Tibial nerve (tissue), 4 donors: Measurements from ENCODE around the gene ABCG1. TPM values are rescaled to one million over a fixed set of nuclear protein-coding genes. Genes with fewer than 3 reads are reported as not detected.

Experiments used
- DNase-seq, 2 donors: peaks; one replicate each; pipeline ENCODE4 v3.0.0-alpha.2; 2019; ENCODE audit warnings: low spot score in 2 of 2
- H3K27ac ChIP-seq, 4 donors: fragments of 200-600 bp; sonication (generic) in 3 of 4; one replicate each; pipeline ENCODE4 v1.5.1; 2017 to 2019; ENCODE audit warnings: mild to moderate bottlenecking in 1 of 4
- H3K27me3 ChIP-seq, 2 donors: fragments of 200-600 bp; sonication (generic) in 1 of 2; one replicate each; pipeline versions ENCODE4 v1.5.1 to v1.6.0; 2017 to 2019
- H3K36me3 ChIP-seq, 3 donors: fragments of 200-600 bp; sonication (generic); one replicate each; pipeline ENCODE4 v1.5.1; 2018 to 2019
- H3K4me1 ChIP-seq, 4 donors: fragments of 200-600 bp; sonication (generic) in 3 of 4; one replicate each; pipeline ENCODE4 v1.5.1; 2017 to 2019
- H3K4me3 ChIP-seq, 4 donors: fragments of 200-600 bp; sonication (generic) in 3 of 4; one replicate each; pipeline ENCODE4 v1.5.1; 2017 to 2019; ENCODE audit warnings: mild to moderate bottlenecking in 1 of 4, moderate library complexity in 1 of 4
- H3K9me3 ChIP-seq, 4 donors: fragments of 200-600 bp; sonication (generic) in 3 of 4; one replicate each; pipeline ENCODE4 v1.5.1; 2017 to 2019
- EP300 ChIP-seq, 2 donors: sonication (generic); formaldehyde crosslinking; IDR thresholded peaks; one replicate each; pipeline ENCODE4 v1.6.1; 2017; ENCODE audit warnings: antibody characterized with exemption in 2 of 2, mild to moderate bottlenecking in 1 of 2
- POLR2A ChIP-seq, 2 donors: fragments of 450-650 bp; IDR thresholded peaks; one replicate each; pipeline ENCODE4 v1.6.1; 2017; ENCODE audit warnings: antibody characterized with exemption in 2 of 2, mild to moderate bottlenecking in 2 of 2, moderate library complexity in 2 of 2
- WGBS, 2 donors: methylation state at CpG; one replicate each; pipeline ENCODE4 v1.1.5; 2018; 5-methylcytosine and 5-hydroxymethylcytosine counted together
- total RNA-seq, 4 donors: library from RNA; depleted of rRNA; stranded (reverse); fragments of >200 nt; gene quantifications; one replicate each; pipeline ENCODE4 v1.1.0, GENCODE V29; 2016
- TF ChIP-seq, protein P1 (sequence below), 5 experiments: fragments of 200-600 bp in 3 of 5; fragments of 450-650 bp in 2 of 5; sonication (generic) in 3 of 5; IDR thresholded peaks; one replicate each; pipeline ENCODE4 v1.5.1; 2016 to 2019; ENCODE audit warnings: antibody characterized with exemption in 5 of 5, mild to moderate bottlenecking in 3 of 5, moderate library complexity in 2 of 5

ABCG1 gene
- total RNA-seq, 4 donors from 2014 or later = 10.5 to 32.8 (median 18.6) TPM

DNA sequence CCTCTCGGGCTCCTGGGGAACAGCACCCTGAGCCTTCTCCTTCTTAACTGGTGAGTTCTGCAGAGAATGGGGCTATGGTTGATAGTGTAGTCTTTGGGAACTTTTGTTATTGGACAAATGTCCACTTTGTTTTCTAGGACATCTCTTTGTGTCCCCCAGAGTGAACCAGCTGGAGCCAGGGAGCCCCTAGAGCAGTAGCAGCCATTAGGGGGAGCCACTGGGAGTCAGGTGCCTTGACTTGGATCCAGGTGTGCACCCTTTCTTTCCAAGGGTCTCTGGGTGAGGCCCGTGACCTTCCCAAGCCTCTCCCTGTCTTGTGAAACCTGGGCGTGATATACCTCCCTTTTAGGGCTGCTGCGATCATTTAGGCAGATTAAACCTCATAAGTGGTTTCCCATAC is 36.9 kb downstream of the ABCG1 start:
- WGBS, 2 donors = 98 to 100% methylated on average over 4 of the region's 4 CpGs
- Histone ChIP-seq H3K36me3 (no peaks in the 10 kb centered on the region), H3K4me3 (no peak overlapping the region), H3K27ac (no peak overlapping the region), H3K9me3 (no peaks in the 10 kb centered on the region), H3K4me1 (peaks cover 0 to 25% (median 2%) of the 10 kb centered on the region in 4 donors), H3K27me3 (no peaks in the 10 kb centered on the region)
- no peak for DNase-seq
- TF ChIP-seq, protein P1, sequence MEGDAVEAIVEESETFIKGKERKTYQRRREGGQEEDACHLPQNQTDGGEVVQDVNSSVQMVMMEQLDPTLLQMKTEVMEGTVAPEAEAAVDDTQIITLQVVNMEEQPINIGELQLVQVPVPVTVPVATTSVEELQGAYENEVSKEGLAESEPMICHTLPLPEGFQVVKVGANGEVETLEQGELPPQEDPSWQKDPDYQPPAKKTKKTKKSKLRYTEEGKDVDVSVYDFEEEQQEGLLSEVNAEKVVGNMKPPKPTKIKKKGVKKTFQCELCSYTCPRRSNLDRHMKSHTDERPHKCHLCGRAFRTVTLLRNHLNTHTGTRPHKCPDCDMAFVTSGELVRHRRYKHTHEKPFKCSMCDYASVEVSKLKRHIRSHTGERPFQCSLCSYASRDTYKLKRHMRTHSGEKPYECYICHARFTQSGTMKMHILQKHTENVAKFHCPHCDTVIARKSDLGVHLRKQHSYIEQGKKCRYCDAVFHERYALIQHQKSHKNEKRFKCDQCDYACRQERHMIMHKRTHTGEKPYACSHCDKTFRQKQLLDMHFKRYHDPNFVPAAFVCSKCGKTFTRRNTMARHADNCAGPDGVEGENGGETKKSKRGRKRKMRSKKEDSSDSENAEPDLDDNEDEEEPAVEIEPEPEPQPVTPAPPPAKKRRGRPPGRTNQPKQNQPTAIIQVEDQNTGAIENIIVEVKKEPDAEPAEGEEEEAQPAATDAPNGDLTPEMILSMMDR (IDR thresholded peaks at IDR 0.05) = no peak
- TF ChIP-seq POLR2A (IDR thresholded peaks at IDR 0.05) (no peak), EP300 (IDR thresholded peaks at IDR 0.05) (no peak)

DNA sequence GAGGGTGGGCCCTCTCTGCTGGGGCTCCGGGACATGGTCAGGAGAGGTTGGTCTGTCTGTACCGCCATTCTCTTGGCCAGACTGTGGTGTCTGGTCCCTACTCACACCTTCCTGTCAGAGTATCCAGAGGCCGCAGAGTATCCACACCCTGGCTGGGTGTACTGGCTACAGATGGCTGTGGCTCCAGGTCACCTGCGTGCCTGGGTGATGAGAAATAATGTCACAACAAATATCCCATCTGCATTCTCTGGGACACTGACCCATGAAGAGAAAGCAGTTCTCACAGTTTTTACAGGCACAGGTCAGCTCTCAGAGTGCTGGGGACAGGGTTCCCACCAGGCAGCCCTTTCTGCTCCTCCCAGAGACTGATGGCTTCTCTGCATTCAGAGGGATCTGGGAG is 37.4 kb downstream of the ABCG1 start:
- TF ChIP-seq POLR2A (IDR thresholded peaks at IDR 0.05) (no peak), EP300 (IDR thresholded peaks at IDR 0.05) (no peak)
- 97 to 100% methylated on average over 4 of the region's 4 CpGs for WGBS, 2 donors

DNA sequence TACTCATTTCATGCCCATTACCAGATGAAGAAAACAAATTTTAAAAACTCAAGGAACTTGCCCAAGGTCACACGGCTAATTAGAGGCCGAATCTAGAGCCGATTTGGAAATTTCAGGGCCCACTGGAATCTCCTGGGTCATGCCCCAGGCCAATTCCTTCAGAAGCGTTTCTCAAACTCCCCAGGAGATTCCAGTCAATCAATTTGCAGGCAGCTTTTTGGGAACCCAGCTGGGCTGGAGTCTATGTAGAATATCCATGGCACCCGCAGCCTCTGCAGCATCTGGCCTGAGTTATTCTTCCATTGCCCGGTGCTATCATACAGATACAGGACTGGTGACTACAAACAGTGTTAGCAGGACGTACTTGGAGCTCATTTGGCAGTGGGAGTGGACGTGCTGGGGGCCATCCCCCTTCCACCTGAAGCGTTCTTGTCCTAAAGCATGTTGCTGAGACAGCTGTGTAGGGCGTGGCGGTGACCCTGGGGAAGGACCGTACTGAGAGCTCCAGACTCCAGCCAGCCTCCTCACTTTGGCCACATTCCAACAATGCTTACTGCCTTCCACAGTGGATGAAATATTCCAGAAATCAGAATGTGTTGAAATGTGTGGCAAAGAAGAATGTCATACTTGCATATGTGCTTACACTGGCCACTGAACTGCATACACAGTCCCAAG is 38.3 kb downstream of the ABCG1 start:
- Histone ChIP-seq H3K4me1 (peaks cover 0 to 37% (median 2%) of the 10 kb centered on the region in 4 donors), H3K27ac (no peak overlapping the region), H3K9me3 (no peaks in the 10 kb centered on the region), H3K36me3 (no peaks in the 10 kb centered on the region), H3K27me3 (no peaks in the 10 kb centered on the region), H3K4me3 (no peak overlapping the region)
- 45 to 48% methylated on average over 9 to 12 of the region's 12 CpGs for WGBS, 2 donors
- TF ChIP-seq, protein P1 (IDR thresholded peaks at IDR 0.05) = no peak
- TF ChIP-seq POLR2A (IDR thresholded peaks at IDR 0.05) (no peak), EP300 (IDR thresholded peaks at IDR 0.05) (no peak)
- no peak for DNase-seq

More for the DNA sequence above, 37.4 kb downstream of the ABCG1 start:
- H3K4me3 ChIP-seq = no peak overlapping the region
- H3K27me3 ChIP-seq = no peaks in the 10 kb centered on the region
- H3K9me3 ChIP-seq = no peaks in the 10 kb centered on the region
- H3K36me3 ChIP-seq = no peaks in the 10 kb centered on the region
- no peak overlapping the region for H3K27ac ChIP-seq
- H3K4me1 ChIP-seq = peaks cover 0 to 28% (median 2%) of the 10 kb centered on the region in 4 donors
- DNase-seq = no peak

DNA sequence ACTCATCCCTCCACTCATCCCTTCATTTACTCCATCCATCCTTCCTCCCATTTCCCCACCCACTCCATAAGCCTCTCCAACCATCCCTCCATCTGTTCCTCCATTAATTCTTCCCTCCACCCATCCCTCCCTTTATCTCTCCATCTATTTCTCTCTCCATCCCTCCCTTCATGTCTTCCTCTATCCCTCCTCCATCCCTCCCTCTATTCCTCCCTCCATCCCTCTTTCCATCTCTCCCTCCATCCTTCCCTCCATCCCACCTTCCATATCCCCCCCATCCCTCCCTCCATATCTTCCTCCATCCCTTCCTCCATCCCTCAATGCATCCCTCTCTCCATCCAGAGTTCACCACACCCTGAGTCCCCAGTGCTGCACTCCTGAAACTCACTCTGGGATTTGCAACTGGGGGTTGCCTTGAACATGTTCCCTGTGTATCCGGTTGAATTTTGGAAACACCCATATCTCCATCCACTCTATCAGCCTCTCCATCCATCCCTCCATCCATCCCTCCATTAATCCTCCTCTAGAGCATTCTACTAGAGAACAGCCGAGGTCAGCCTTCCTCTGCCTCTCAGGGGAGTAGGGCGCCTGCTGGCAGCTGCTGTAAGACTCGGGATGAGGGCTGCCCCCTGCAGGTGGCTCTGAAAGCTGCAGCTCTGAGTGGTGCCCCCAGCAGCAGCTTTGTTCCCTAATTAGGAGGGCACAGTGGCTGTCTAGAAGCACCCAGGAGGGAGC is 39.4 kb downstream of the ABCG1 start:
- peaks cover 0 to 48% (median 2%) of the 10 kb centered on the region in 4 donors for H3K4me1 ChIP-seq
- DNase-seq = peak in 1 of 2 donors; percentile 48
- WGBS, 2 donors = 23% methylated on average over 4 of the region's 4 CpGs

DNA sequence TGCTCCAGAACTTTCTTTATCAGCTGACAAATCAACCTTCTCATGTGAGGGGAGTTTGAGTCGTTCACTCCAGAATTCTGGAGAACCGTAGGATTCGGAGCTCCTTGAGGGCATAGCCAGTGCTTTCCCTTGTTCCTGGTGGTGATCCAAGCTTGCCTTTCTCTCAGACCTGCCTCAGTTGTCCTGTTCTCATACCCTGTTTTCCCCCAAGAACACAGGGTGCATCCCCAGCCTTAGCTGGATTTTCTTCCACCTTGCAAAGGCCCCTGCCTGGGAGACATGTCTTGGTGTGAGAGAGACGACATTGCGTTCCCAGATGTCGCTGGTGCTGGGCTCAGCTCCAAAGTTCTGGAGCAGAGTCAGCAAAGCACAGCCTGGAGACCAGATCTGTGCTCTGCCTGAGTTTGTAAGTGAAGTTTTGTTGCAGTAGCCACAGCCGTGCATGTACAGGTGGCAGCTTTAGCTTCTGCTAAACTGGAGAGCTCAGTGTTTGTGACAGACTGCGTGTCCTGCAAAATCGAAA is 40.0 kb downstream of the ABCG1 start:
- TF ChIP-seq, protein P1 (IDR thresholded peaks at IDR 0.05) = no peak
- TF ChIP-seq POLR2A (IDR thresholded peaks at IDR 0.05) (no peak), EP300 (IDR thresholded peaks at IDR 0.05) (no peak)

More for the DNA sequence above, 39.4 kb downstream of the ABCG1 start:
- Histone ChIP-seq H3K9me3 (no peaks in the 10 kb centered on the region), H3K27me3 (peaks cover 0 to 5% of the 10 kb centered on the region in 2 donors), H3K27ac (no peak overlapping the region), H3K4me3 (no peak overlapping the region), H3K36me3 (no peaks in the 10 kb centered on the region)
- TF ChIP-seq EP300 (IDR thresholded peaks at IDR 0.05) (no peak), POLR2A (IDR thresholded peaks at IDR 0.05) (no peak)
- TF ChIP-seq, protein P1 (IDR thresholded peaks at IDR 0.05) = peak; percentile 55 to 79 (median 66)

More for the DNA sequence above, 40.0 kb downstream of the ABCG1 start:
- no peak for DNase-seq
- Histone ChIP-seq H3K27ac (no peak overlapping the region), H3K4me1 (peaks cover 0 to 53% (median 2%) of the 10 kb centered on the region in 4 donors), H3K36me3 (no peaks in the 10 kb centered on the region), H3K9me3 (no peaks in the 10 kb centered on the region), H3K4me3 (no peak overlapping the region), H3K27me3 (peaks cover 0 to 5% of the 10 kb centered on the region in 2 donors)
- 67 to 74% methylated on average over 9 of the region's 9 CpGs for WGBS, 2 donors
